Stimulated activated naive B cell treated with anti-CD40 and anti-IgM and Interleukin-4, amounts not matched to agents 10 μg/mL and 1 μg/mL and 100 μg/mL, for 72 hours (primary cell): Measurements from ENCODE around the gene GDPGP1.

ENCODE experiments used
- ATAC-seq, 2 donors: fragments of 150-1000 bp; cut with Tn5 transposase; replicated peaks; 2 replicates each; pipeline ENCODE4 v1.10.0; 2021; ENCODE audit warnings: moderate library complexity in 1 of 2
- DNase-seq: peaks from one replicate; pipeline ENCODE4 v3.0.0; 2021
- H3K27ac Mint-ChIP-seq: one replicate; pipeline ENCODE4 v1.8.0; 2022; ENCODE audit warnings: mild to moderate bottlenecking, mixed read lengths
- H3K27me3 Mint-ChIP-seq, 2 donors: one replicate each; pipeline ENCODE4 v1.8.0; 2022; ENCODE audit warnings: mixed read lengths in 2 of 2
- H3K36me3 Mint-ChIP-seq, 2 donors: one replicate each; pipeline ENCODE4 v1.8.0; 2022; ENCODE audit warnings: mixed read lengths in 2 of 2, mild to moderate bottlenecking in 1 of 2
- H3K4me1 Mint-ChIP-seq, 2 donors: one replicate each; pipeline ENCODE4 v1.8.0; 2022; ENCODE audit warnings: mixed read lengths in 2 of 2, mild to moderate bottlenecking in 1 of 2
- H3K4me3 Mint-ChIP-seq, 2 donors: one replicate each; pipeline ENCODE4 v1.8.0; 2022; ENCODE audit warnings: mild to moderate bottlenecking in 2 of 2, mixed read lengths in 2 of 2, moderate library complexity in 1 of 2
- H3K9me3 Mint-ChIP-seq, 2 donors: one replicate each; pipeline ENCODE4 v1.8.0; 2022; ENCODE audit warnings: mixed read lengths in 2 of 2, mild to moderate bottlenecking in 1 of 2

GDPGP1 gene

DNA sequence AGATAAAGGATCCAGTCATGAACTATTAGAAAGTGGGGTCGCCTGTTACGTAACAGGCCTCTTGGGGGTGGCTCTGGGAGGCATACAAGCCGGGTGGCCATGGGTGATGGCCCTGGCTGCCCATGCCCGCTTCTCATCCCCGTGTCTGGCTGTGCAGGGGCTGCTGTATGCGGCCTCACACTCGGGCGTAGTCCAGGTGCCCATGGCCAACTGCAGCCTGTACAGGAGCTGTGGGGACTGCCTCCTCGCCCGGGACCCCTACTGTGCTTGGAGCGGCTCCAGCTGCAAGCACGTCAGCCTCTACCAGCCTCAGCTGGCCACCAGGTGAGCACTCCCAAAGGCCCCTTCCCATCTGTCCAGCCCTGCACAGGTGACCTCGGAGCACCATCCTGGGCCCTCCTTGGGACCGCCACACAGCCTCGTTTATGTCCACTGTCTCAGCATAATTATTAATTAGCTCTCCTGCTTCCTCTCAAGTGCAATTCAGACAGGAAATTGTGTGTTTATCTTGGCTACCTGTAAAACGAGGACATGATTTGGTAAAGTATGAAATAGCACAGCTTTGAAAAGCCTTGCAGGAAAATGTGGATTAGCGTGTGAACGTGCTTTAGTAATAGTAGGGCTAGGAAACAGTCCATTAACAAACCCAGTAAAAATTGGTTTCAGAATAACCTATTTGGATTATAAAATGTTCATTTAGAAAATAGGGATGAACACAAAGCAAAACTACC lies 8.3 kb upstream of the GDPGP1 start:
- no peak for DNase-seq
- Mint-ChIP-seq H3K36me3 (peaks cover 25 to 52% of the 10 kb centered on the region in 2 donors), H3K27me3 (no peaks in the 10 kb centered on the region), H3K27ac (no peak overlapping the region), H3K4me3 (no peak overlapping the region), H3K9me3 (no peaks in the 10 kb centered on the region), H3K4me1 (peaks cover 14 to 23% of the 10 kb centered on the region in 2 donors)
- no peak for ATAC-seq

GRCh38 chr15:90227336-90227735 lies 6.7 kb upstream of the GDPGP1 start:
- ATAC-seq (no peak), DNase-seq (no peak)
- peaks cover 33 to 63% of the 10 kb centered on the region in 2 donors for H3K36me3 Mint-ChIP-seq

DNA sequence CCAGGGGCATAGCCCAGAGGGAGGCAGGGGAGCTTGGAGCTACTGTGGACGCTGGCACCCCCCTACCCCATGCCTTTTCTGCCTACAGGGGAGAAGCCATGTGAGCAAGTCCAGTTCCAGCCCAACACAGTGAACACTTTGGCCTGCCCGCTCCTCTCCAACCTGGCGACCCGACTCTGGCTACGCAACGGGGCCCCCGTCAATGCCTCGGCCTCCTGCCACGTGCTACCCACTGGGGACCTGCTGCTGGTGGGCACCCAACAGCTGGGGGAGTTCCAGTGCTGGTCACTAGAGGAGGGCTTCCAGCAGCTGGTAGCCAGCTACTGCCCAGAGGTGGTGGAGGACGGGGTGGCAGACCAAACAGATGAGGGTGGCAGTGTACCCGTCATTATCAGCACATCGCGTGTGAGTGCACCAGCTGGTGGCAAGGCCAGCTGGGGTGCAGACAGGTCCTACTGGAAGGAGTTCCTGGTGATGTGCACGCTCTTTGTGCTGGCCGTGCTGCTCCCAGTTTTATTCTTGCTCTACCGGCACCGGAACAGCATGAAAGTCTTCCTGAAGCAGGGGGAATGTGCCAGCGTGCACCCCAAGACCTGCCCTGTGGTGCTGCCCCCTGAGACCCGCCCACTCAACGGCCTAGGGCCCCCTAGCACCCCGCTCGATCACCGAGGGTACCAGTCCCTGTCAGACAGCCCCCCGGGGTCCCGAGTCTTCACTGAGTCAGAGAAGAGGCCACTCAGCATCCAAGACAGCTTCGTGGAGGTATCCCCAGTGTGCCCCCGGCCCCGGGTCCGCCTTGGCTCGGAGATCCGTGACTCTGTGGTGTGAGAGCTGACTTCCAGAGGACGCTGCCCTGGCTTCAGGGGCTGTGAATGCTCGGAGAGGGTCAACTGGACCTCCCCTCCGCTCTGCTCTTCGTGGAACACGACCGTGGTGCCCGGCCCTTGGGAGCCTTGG lies 5.9 kb upstream of the GDPGP1 start:
- Mint-ChIP-seq H3K27ac (no peak overlapping the region), H3K36me3 (peaks cover 33 to 66% of the 10 kb centered on the region in 2 donors)
- no peak for ATAC-seq

More at GRCh38 chr15:90227336-90227735, 6.7 kb upstream of the GDPGP1 start:
- Mint-ChIP-seq H3K9me3 (no peaks in the 10 kb centered on the region), H3K27me3 (no peaks in the 10 kb centered on the region), H3K27ac (peak overlapping the region; percentile 47), H3K4me1 (peaks cover 26 to 30% of the 10 kb centered on the region in 2 donors), H3K4me3 (no peak overlapping the region)

DNA sequence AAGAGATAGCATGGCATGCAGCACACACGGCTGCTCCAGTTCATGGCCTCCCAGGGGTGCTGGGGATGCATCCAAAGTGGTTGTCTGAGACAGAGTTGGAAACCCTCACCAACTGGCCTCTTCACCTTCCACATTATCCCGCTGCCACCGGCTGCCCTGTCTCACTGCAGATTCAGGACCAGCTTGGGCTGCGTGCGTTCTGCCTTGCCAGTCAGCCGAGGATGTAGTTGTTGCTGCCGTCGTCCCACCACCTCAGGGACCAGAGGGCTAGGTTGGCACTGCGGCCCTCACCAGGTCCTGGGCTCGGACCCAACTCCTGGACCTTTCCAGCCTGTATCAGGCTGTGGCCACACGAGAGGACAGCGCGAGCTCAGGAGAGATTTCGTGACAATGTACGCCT lies 5.0 kb upstream of the GDPGP1 start:
- ATAC-seq (no peak), DNase-seq (no peak)
- Mint-ChIP-seq H3K27ac (peak overlapping the region; percentile 52), H3K4me3 (no peak overlapping the region), H3K27me3 (no peaks in the 10 kb centered on the region), H3K9me3 (no peaks in the 10 kb centered on the region), H3K36me3 (peaks cover 33 to 62% of the 10 kb centered on the region in 2 donors), H3K4me1 (peaks cover 31 to 34% of the 10 kb centered on the region in 2 donors)

More for the DNA sequence above, 5.9 kb upstream of the GDPGP1 start:
- no peaks in the 10 kb centered on the region for H3K9me3 Mint-ChIP-seq
- H3K4me1 Mint-ChIP-seq: peaks cover 34% of the 10 kb centered on the region in 2 donors
- no peak overlapping the region for H3K4me3 Mint-ChIP-seq
- no peak for DNase-seq
- H3K27me3 Mint-ChIP-seq: no peaks in the 10 kb centered on the region

GRCh38 chr15:90230071-90230494 lies 3.9 kb upstream of the GDPGP1 start:
- ATAC-seq: no peak
- DNase-seq: no peak
- H3K9me3 Mint-ChIP-seq: no peaks in the 10 kb centered on the region
- no peaks in the 10 kb centered on the region for H3K27me3 Mint-ChIP-seq
- peaks cover 29 to 55% of the 10 kb centered on the region in 2 donors for H3K36me3 Mint-ChIP-seq
- peak overlapping the region in 1 of 2 donors; percentile 65 for H3K4me3 Mint-ChIP-seq
- peak overlapping the region; percentile 93 for H3K27ac Mint-ChIP-seq
- peaks cover 36 to 42% of the 10 kb centered on the region in 2 donors for H3K4me1 Mint-ChIP-seq

DNA sequence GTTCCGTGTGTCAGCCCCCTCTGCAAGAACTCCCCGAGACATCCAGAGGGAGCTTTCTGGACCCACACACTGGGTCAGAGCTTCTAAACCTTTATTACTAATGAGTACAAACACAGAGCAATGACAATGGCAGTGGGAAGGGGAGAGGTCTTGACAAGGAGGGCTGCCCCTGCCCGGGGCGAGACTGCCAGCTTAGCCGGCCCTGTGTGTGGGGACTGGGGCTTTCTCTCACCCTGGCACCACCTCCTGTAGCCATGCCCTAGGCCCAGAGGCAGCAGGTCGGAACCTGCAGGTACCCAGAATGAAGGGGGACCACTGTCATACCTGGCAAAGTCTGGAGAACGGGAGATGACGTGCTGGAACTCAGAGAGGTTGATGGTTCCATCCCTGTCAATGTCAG lies 3.4 kb upstream of the GDPGP1 start:
- H3K4me1 Mint-ChIP-seq: peaks cover 36 to 44% of the 10 kb centered on the region in 2 donors
- H3K36me3 Mint-ChIP-seq: peaks cover 26 to 53% of the 10 kb centered on the region in 2 donors
- H3K27me3 Mint-ChIP-seq: no peaks in the 10 kb centered on the region
- H3K9me3 Mint-ChIP-seq: no peaks in the 10 kb centered on the region
- H3K27ac Mint-ChIP-seq: peak overlapping the region; percentile 93
- peak overlapping the region; percentile 65 to 72 for H3K4me3 Mint-ChIP-seq
- ATAC-seq (no peak), DNase-seq (no peak)

GRCh38 chr15:90231028-90232017 lies 2.7 kb upstream of the GDPGP1 start:
- Mint-ChIP-seq H3K27ac (peak overlapping the region; percentile 93), H3K4me1 (peaks cover 36 to 44% of the 10 kb centered on the region in 2 donors), H3K36me3 (peaks cover 30 to 49% of the 10 kb centered on the region in 2 donors), H3K4me3 (peak overlapping the region; percentile 72 to 84), H3K9me3 (no peaks in the 10 kb centered on the region), H3K27me3 (no peaks in the 10 kb centered on the region)
- DNase-seq (peak; percentile 37), ATAC-seq (peak; percentile 29 to 33)

GRCh38 chr15:90232196-90232595 lies 1.8 kb upstream of the GDPGP1 start:
- peak overlapping the region; percentile 84 to 90 for H3K4me3 Mint-ChIP-seq
- no peak for ATAC-seq
- H3K27ac Mint-ChIP-seq: peak overlapping the region; percentile 91
- peaks cover 36 to 44% of the 10 kb centered on the region in 2 donors for H3K4me1 Mint-ChIP-seq
- H3K27me3 Mint-ChIP-seq: no peaks in the 10 kb centered on the region
- DNase-seq: no peak
- no peaks in the 10 kb centered on the region for H3K9me3 Mint-ChIP-seq
- H3K36me3 Mint-ChIP-seq: peaks cover 28 to 47% of the 10 kb centered on the region in 2 donors

GRCh38 chr15:90232941-90233386 lies 1.0 kb upstream of the GDPGP1 start:
- Mint-ChIP-seq H3K4me1 (peaks cover 36 to 44% of the 10 kb centered on the region in 2 donors), H3K27me3 (no peaks in the 10 kb centered on the region), H3K36me3 (peaks cover 31 to 40% of the 10 kb centered on the region in 2 donors), H3K9me3 (no peaks in the 10 kb centered on the region), H3K4me3 (peak overlapping the region; percentile 84 to 90), H3K27ac (peak overlapping the region; percentile 91)
- ATAC-seq (no peak), DNase-seq (no peak)

- Mint-ChIP-seq H3K4me1 (peaks cover 38 to 47% of the 10 kb centered on the region in 2 donors), H3K27me3 (no peaks in the 10 kb centered on the region), H3K4me3 (peak within 1 kb of the TSS; percentile 84 to 90), H3K27ac (peak within 1 kb of the TSS; percentile 91), H3K9me3 (no peaks in the 10 kb centered on the region), H3K36me3 (peaks cover 35 to 41% of the 10 kb centered on the region in 2 donors)
- peak; percentile 88 to 92 for ATAC-seq
- peak; percentile 97 for DNase-seq
Observed at GRCh38 chr15:90233387-90234095, 468 bp upstream of the GDPGP1 start, which contains the start of gene CIB1. CIB1 (minus strand) TSS chr15:90233941; CDS start chr15:90233885, 56 bp downstream.

- Mint-ChIP-seq H3K9me3 (no peaks in the 10 kb centered on the region), H3K27me3 (no peaks in the 10 kb centered on the region), H3K4me3 (no peak overlapping the region), H3K27ac (no peak overlapping the region), H3K4me1 (peaks cover 12 to 14% of the 10 kb centered on the region in 2 donors), H3K36me3 (peaks cover 24 to 30% of the 10 kb centered on the region in 2 donors)
- DNase-seq (no peak), ATAC-seq (no peak)
Observed at GRCh38 chr15:90239371-90239770, 5.4 kb downstream of the GDPGP1 start.

GRCh38 chr15:90240856-90241255 lies 6.8 kb downstream of the GDPGP1 start:
- Mint-ChIP-seq H3K9me3 (no peaks in the 10 kb centered on the region), H3K27ac (peak overlapping the region; percentile 51), H3K36me3 (peaks cover 24 to 28% of the 10 kb centered on the region in 2 donors), H3K27me3 (no peaks in the 10 kb centered on the region), H3K4me3 (no peak overlapping the region), H3K4me1 (peaks cover 5 to 6% of the 10 kb centered on the region in 2 donors)
- ATAC-seq (no peak), DNase-seq (no peak)
